Fibroblast of skin of scalp (primary cell): ENCODE results near the gene LRRC37A3. TPM values are rescaled to one million over a fixed set of nuclear protein-coding genes. Genes with fewer than 3 reads are reported as not detected.
"Not testable (repeated sequence)": the region's sequence is repeated elsewhere in the genome, so short reads cannot be mapped to it uniquely, and the experiment has no call there.

Experiments used
- DNase-seq: peaks from one replicate; pipeline ENCODE4 v3.0.0-alpha.2; 2013
- polyA plus RNA-seq, 2 experiments: library from polyadenylated mRNA; unstranded; fragments of 120-200 nt; gene quantifications; one replicate each; pipeline ENCODE4 v1.2.1, GENCODE V29; 2013; ENCODE audit not compliant: insufficient read length in 2 of 2

The LRRC37A3 gene
- polyA plus RNA-seq (2013, experiment 1 of 2; ENCODE audit: insufficient read length): 5.4 TPM
- polyA plus RNA-seq (2013, experiment 2 of 2; ENCODE audit: insufficient read length): 6.5 TPM

DNA sequence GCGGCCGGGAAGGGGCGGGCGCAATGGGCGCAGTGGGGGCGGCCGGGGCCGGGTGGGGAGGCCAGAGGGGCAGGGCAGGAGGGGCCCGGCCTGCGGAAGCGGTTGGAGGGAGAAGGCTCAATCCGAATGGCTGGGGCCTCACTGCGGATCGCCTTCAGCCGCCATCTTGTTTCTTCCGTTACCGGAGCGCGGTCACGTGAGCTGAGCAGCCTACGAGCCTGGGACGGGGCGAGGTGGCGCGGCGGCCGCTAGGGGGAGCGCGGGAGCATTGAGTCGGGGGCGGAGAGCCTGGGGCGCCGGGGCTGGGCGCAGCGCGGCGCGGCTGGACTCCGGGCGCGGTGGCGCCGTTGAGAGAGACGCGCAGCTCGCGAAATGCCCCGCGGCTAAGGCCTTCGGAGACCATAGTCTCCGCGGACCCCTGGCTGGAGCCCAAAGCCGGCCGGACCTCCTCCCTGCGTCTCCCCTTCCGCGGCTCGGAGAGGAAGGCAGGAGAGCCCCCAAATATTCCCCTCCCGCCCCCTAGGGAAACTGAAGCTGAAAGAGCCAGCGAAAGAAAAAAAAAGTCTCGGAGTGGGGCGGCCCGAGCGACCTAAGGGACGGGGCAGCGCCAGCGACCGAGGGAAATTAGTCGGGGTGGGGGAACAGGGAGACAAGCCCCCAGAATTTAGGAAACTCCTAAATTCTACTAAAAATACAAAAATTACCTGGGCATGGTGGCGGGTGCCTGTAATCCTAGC, at the start of gene LRRC37A3:
TSS of gene LRRC37A3 (minus strand) at position 190 of the 737 bp plus-strand sequence. CDS start 22,221 bp downstream, outside the sequence.
- peak; percentile 96 for DNase-seq

DNA sequence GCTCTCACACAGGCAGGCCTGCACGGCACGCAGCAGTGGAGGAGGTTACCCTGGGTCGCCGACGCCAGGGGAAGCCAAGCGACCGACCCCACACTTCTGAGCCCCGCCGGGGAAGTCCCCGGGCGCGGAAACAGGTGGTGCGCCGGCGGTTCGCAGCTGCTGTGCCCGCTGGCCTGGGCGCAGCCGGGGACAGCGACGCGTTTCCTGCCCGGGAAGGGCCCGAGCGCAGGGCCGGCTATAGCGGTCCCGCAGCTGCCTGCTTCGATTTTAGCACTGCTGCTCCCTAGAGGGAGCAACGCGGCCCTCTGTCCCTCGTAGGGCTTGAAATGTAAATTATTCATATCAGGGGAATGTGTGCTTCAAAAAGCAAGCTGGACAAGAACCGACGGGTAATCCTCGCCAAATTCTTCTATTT, 46.6 kb upstream of the LRRC37A3 start:
- DNase-seq: peak; percentile 78

DNA sequence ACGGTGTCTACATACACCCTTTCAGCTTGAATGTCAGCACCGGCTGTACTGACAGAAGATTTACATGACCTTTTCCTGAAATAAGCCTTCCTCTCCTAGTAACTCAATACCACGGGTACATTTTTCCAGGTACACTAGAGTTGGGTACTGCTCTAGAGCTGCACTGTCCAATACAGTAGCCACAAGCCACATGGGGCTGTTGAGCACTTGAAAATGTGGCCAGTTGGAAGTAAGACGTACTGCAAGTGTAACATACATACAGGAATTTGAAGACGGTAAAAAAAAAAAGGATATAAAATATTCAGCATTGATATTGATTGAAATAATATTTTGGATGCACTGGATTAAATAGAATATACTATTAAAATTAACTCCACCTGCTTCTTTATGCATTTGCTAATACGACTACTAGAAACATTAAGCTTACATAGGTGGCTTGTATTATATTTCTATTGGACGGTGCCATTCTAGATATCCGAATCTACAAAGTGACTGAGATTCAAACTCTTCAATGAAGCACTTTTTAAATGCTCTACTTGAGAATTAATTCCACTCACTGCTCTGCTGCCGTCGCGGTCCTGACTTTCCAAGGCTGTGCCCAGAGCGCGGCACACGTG, 46.1 kb upstream of the LRRC37A3 start:
- not testable (repeated sequence) for DNase-seq

DNA sequence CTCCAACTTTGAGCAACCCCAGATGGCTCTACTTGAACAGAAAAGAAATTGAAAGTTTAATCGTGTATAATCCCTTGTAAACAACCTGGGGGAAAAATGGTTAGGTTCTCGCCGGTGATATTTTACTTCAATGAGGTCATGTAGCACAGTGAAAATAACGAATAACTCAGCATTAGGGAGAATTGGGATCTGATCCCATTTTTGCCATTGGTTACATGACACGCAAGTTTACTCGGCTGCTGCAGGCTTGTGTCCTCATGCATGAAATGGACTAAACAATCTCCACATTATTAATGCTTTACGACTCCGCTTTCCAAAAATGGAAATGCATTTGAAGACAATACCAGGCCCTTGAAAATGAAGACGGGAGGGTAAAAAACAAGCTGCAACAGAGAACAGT, 45.5 kb upstream of the LRRC37A3 start:
- no peak for DNase-seq

DNA sequence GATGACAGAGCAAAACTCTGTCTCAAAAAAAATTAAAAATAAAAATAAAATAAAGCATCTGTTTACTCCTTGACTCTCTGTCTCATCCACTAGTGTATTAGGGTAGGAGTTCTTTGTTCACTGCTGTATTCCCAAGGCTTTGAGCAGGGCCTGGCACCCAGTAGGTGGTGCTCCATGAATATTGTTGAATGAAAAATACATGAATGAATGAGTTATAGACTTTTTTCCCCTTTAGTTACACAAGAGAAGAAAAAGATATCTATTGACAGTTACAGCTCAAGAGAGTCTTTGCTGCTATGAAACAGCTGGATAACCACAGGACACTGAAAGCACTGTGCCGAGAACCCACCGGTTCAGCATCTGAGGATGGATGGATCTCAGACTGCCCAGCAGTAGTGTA, 44.5 kb upstream of the LRRC37A3 start:
- DNase-seq: not testable (repeated sequence)

DNA sequence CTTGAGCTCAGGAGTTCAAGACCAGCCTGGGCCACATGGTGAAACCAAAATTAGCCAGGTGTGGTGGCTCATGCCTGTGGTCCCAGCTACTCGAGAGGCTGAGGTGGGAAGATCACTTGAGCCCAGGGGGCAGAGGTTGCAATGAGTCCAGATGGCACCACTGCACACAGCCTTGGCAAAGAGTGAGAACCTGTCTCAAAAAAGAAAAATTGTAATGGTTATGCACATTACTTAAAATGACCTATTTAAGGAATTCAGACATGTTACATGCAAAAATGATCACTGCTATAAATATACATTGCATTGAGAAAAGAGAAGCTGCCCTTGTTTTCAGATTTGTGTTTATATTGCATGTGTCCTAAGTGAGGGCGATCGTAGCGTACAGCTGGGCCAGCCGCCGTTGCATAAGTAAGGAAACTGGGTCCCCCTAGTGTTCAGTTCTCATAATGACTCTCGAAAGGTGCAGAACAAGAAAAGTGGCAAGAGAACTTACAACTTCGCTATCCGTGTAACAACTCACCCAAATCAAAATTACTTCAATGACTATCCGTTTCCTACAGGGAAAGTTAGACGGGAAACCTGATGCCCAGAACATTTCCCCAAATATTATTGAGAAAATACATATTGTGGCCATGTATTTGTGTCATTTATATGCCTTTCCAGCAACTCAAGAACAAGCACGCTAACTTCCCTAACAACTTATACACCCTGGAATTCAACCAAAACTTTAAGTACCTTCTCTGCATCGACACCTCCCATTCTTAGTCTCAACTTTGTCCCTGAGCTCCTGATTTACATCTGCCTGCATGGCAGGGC, 42.5 kb upstream of the LRRC37A3 start:
- DNase-seq: peak; percentile 58

DNA sequence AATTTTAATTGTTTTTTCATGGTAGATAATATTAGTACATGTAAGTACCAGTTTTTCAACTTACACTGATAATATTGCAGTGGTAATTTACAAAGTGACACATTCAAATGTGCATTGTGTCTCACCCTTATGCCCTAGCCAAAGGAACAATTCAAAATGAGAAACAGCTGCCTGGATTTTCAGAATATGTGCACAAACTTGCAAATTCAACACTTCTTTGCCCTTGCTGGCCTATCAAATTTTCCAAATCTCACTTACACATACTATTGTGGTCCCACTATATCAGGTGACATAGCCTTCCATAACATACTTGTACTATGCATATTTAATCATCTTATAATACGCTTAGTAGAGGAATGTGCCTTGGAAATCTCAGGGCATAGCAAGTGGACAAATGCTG, 32.6 kb upstream of the LRRC37A3 start:
- no peak for DNase-seq

DNA sequence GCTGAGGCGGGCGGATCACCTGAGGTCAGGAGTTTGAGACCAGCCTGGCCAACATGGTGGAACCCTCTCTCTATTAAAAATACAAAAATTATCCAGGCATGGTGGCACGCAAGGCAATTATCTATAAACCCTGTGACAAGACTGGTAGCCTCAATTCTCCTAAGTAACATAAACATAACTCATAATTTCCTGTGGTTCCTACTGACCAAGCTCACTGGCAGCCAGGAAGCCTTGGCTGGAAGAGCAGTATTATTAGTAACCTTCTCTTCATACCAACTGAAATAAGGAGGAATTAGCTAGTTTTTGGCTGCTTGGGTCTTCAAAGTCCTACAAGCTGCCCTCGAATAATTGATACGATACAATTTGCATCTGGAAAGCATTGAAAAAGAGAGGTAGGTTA, 31.6 kb upstream of the LRRC37A3 start:
- DNase-seq: peak; percentile 14

DNA sequence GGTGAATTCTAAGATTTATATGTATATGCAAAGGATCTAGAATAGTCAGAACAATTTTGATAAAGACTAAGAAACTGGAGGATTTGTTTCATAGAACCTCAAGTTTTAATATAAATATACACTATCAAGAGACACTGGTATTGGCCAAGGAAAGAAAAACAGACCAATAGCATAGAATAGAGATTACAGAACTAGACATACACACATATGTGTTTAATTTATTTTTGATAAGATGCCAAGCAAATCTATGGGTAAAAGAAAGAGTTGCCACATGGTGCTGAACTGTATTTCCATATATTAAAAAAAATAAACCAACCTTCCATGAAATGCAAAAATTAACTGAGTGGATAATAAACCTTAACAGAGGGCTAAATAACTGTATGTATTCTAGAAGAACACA, 27.9 kb upstream of the LRRC37A3 start:
- peak; percentile 32 for DNase-seq

DNA sequence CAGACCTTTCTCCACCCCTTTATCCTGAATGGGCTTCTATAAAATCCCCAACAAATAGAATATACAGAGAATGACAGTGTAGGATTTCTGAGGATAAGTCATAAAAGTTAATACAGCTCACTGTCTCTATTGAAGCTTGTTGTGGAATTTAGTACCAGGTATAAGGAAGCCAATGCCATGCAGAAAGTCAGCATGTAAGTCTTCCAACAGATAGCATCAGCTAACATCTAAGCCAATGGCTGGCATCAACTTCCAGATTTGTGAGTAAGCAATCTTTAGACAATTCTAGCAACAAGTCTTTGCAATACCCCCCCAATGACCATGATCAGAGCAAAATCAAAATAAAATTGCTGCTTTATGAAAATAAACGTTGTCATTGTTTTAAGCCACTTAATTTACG, 22.5 kb upstream of the LRRC37A3 start:
- DNase-seq: no peak

DNA sequence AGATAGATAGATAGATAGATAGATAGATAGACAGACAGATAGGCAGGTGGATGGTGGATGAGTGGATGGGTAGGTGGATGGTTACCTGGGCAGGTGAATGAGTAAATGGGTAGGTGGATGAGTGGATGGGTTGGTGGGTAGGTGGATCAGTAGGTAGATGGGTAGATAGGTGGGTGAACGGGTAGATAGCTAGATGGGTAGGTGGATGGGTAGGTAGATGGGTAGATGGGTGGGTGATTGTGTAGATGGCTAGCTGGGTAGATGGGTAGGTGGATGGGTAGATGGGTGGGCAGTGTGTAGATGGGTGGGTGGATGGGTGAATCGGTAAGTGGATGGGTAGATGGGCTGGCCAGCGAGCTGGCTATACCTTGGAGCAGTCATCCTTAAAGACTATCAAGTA, 21.8 kb upstream of the LRRC37A3 start:
- DNase-seq: no peak

DNA sequence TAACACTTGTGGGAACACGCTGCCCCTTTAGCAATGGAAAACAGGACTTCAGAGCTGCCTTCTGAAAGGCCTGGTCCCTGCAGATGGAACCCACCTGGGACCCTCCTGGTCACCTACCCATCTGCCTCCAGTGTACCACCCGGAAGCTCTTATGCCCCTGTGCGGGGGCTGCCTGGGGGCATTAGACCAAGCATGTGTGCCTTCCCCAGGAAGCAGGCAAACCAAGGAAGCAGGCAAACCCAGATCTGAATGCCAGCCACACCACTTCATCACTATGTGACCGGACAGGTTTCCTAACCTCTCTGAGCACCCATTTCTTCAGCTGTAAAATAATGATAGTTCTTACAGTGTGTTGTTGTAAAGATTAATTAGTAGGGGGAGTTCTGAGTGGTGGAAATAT, 20.8 kb upstream of the LRRC37A3 start:
- no peak for DNase-seq

DNA sequence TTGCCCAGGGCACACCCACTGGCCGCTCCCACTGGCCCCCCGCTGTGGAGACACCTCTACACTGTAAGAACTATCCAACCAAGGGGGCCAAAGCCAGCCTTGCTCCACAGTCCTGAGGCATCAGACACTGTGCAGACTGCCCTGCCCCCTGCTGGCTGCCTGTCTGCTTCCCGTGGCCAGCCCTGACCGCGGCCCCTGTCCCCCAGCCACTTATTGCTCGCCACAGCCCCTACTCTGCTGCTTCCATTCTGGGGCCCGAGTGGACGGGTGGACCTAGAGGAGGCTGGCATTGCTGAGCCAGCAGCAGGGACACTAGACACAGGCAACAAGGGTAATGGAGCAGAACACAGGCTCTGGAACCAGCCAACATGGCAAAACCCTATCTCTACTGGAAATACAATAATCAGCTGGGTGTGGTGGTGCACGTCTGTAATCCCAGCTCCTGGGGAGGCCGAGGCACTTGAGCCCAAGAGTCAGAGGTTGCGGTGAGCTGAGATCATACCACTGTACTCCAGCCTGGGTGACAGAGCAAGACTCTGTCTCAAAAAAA, 19.7 kb upstream of the LRRC37A3 start:
- DNase-seq: no peak

DNA sequence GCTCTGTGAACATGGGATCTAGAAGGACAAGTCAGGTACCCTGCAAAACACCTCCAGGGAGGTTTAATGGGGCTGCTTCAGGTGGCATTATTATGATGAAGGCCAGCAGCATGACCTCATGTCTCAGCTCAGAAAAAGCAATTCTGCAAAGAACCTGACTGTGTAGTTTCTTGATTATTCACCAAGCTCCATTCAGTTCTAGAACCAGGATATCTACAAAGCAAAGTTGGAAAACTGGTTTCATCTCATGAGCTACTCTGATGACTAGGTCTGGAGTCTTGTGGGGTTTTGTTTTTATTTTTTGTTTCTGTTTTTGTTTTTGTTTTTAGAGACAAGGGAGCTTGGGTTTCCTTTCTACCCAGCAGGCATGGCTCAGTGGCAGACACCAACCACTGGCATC, 19.0 kb upstream of the LRRC37A3 start:
- no peak for DNase-seq

DNA sequence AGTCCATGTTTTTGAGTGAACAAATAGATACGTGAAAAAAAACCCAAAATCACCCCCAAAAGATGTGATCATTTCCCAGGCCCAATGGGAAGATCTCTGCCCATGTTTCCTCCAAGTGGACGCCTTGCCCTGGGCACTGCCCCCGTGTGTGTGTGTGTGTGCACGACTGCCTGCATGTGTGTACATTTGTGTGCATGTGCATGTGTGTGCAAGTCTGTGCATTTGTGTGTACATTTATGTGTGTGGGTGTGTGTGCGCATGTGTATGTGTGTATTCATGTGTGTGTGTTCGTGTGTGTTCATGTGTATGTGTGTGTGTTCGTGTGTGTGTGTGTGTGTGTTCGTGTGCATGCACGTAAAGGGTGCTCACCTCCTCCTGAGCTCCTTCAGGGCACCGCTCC, 16.8 kb upstream of the LRRC37A3 start:
- DNase-seq: no peak

DNA sequence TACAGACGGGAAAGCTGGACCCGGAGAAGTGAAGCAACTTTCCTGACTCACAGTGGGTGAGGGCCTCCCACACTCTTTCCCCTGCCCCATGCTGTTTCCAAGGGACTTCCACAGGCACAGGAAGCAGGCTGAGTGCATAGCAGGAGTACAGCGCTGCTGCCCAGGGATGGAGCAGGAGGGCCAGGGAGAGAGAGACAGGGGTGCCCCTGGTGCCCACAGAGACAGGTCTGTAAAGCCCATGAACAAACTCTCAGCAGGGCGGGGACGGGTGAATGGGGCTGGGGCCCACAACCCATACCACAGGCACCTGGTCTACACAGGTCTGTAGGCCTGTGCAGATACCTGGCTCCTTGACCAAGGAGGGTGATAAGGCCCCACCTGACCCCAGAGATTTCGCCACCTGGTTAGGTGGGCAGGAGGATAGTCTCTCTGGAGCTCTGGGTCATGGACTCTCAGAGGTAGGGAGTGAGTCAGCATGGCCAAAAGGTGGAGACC, 15.1 kb upstream of the LRRC37A3 start:
- DNase-seq: not testable (repeated sequence)

DNA sequence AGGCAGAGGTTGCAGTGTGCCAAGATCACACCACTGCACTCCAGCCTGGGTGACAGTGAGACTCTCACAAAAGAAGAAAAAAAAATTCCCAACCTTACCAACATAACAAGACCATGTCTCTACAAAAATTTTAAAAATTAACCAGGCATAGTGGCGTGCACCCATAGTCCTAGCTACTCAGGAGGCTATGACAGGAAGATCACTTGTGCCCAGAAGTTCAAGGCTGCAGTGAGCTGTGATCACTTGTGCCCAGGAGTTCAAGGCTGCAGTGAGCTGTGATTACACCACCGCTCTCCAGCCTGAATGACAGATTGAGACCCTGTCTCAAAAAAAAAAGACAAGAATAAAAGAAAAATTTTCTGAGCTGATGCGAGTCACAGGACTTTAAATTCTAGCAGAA, 13.6 kb upstream of the LRRC37A3 start:
- DNase-seq: not testable (repeated sequence)

DNA sequence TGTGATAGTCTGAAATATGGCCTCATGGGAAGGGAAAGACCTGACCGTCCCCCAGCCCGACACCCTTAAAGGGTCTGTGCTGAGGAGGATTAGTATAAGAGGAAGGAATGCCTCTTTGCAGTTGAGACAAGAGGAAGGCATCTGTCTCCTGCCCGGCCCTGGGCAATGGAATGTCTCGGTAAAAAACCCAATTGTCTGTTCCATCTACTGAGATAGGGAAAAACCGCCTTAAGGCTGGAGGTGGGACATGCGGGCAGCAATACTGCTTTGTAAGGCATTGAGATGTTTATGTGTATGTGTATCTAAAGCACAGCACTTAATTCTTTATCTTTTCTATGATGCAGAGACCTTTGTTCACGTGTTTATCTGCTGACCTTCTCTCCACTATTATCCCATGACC, 11.1 kb upstream of the LRRC37A3 start:
- DNase-seq: not testable (repeated sequence)

DNA sequence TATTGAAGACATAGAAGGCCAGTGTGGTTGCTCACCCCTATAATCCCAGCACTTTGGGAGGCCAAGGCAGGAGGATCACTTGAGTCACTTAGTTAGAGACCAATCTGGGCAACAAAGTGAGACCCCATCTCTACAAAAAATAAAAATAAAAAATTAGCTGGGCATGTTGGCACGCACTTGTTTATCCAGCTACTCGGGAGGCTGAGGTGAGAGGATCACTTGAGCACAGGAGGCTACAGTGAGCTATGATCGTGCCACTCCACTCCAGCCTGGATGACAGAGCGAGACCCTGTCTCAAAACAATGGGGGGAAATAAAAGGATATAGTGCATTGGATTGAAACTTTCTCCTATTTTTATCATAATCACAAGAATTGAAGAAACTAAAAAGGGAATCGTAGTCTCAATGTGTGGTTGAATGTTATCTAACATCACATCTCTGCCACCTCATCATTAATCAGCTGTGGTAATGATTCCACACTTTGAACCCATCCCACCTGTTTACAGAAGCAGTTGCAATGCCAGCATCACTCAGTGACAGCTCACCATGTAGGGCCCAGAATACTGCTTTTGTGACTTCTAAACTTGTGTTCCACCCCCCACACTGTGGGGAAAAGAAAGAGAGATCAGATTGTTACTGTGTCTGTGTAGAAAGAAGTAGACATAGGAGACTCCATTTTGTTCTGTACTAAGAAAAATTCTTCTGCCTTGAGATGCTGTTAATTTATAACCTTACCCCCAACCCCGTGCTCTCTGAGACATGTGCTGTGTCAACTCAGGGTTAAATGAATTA, 10.3 kb upstream of the LRRC37A3 start:
- not testable (repeated sequence) for DNase-seq

DNA sequence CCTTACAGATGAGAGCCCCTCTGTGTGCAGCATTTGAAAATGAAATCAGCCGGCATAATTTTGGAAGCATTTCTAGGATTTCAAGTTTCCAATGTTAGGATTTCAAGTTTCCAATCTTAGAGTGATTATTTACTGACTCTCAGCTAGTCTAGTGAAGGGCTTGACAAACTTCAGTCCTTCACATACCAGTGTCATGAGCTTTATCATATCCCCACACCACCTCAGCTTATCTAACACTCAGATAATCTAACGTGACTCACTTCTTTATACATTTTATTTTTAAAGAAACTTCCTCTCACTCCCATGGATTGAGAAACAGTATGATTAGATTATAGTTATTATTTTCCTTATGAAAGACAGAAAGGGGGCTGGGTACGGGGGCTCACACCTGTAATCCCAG, 9.4 kb upstream of the LRRC37A3 start:
- DNase-seq: not testable (repeated sequence)

DNA sequence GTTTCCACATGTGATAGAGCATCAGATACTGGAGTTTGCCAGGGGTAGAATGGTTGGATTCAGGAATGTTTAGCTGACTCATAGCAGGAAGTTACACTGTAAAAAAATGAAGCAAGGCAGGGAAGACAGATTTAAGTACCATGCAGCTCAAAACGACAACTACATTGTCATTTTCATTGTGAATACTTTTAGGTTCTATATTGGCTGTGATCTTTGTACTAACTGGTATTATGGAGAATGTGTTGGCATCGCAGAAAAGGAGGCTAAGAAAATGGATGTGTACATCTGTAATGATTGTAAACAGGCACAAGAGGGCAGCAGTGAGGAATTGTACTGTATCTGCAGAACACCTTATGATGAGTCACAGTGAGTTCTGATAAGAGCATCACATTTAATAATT, 8.2 kb upstream of the LRRC37A3 start:
- peak; percentile 49 for DNase-seq

DNA sequence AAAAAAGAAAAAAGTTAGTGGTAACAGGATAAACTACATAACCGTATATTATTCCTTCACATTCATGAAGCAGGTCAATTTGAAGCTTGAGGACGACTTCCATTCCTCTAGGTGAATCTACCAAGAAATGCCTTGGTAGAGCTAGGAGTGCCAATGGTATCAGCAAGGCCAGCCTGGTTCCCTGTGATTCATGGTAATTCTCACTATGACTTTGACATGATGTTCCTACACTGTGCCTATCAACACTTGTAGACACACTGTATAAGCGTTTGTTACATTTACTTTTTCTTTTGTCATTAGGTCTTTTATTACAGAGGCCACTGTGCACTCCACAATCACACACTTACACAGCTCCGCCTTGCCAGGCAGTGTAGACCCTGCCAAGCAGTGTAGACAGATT, 7.2 kb upstream of the LRRC37A3 start:
- DNase-seq: not testable (repeated sequence)
